HepG2 (cell line): ENCODE data around the gene CSNK1G1. TPM values are rescaled to one million over a fixed set of nuclear protein-coding genes. Genes with fewer than 3 reads are reported as not detected.
"Not testable (repeated sequence)": the region's sequence is repeated elsewhere in the genome, so short reads cannot be mapped to it uniquely, and the experiment has no call there.

Source experiments
- ATAC-seq: fragments of 200-7000 bp; cut with Tn5 transposase; 3 replicates; pipeline ENCODE4 v1.9.1; 2020; ENCODE audit warnings: mild to moderate bottlenecking, moderate library complexity
- BruUV-seq: library from RNA; stranded (reverse); fragments of 400-500 nt; replicated peaks from 2 replicates; lab custom pipeline; 2021; lab: Mats Ljungman, UMichigan
- CTCF ChIA-PET: fragments of 300-600 bp; formaldehyde crosslinking; extraction: SDS; loops from one replicate; lab custom pipeline; 2021; ENCODE audit warnings: low total read pairs, inconsistent platforms, low intra/inter-chr PET ratio; lab: Yijun Ruan, JAX
- POLR2A ChIA-PET: fragments of 350-600 bp; sonication (Branson Sonifier 250); formaldehyde crosslinking; loops from one replicate; lab custom pipeline; 2020; ENCODE audit warnings: antibody characterized with exemption, inconsistent platforms; lab: Yijun Ruan, JAX
- DNase-seq: peaks from one replicate; pipeline ENCODE4 v3.0.0-alpha.2; 2015; ENCODE audit warnings: low spot score
- FAIRE-seq: peaks from 3 replicates; lab custom pipeline; 2011; peaks lifted over from hg19 to GRCh38; lab: Jason Lieb, UNC
- H2AFZ ChIP-seq: one replicate; pipeline ENCODE4 v1.6.1; 2011; ENCODE audit warnings: low read length, inconsistent platforms
- H3K27ac ChIP-seq: fragments of 300-600 bp; 3 replicates; pipeline ENCODE4 v1.8.0; 2011; ENCODE audit warnings: mixed run types, mild to moderate bottlenecking, mixed read lengths, low read length, inconsistent platforms; ENCODE audit not compliant: insufficient read depth; ENCODE audit errors: extremely low read length
- H3K27me3 ChIP-seq, 2 experiments: fragments of 200-600 bp in 1 of 2; 2 replicates in 1 of 2; 3 replicates in 1 of 2; pipeline versions ENCODE4 v1.6.0 to v1.8.0; 2011; ENCODE audit warnings: low read length in 2 of 2, mild to moderate bottlenecking in 2 of 2, moderate library complexity in 2 of 2, inconsistent platforms in 1 of 2; ENCODE audit not compliant: insufficient read depth in 2 of 2, control insufficient read depth in 1 of 2
- H3K36me3 ChIP-seq, 2 experiments: fragments of 200-600 bp in 1 of 2; replicated peaks in 1 of 2; 2 replicates in 1 of 2; 3 replicates in 1 of 2; pipeline versions ENCODE4 v1.5.1 to v1.8.0; 2011; ENCODE audit warnings: low read length in 2 of 2, inconsistent platforms in 1 of 2; ENCODE audit not compliant: insufficient read depth in 2 of 2, control insufficient read depth in 1 of 2
- H3K4me1 ChIP-seq: 2 replicates; pipeline ENCODE4 v1.5.1; 2012; ENCODE audit warnings: low read length, inconsistent platforms; ENCODE audit not compliant: insufficient read depth
- H3K4me2 ChIP-seq: 2 replicates; pipeline ENCODE4 v1.6.0; 2011; ENCODE audit warnings: low read depth, low read length, inconsistent platforms
- H3K4me3 ChIP-seq, 3 experiments: fragments of 200-600 bp in 1 of 3; sonication (generic), shearing (Covaris generic) in 1 of 3; replicated peaks in 1 of 3; 2 replicates each; pipeline ENCODE4 v1.5.1; 2011 to 2016; ENCODE audit warnings: low read length in 3 of 3, inconsistent platforms in 2 of 3, low read depth in 2 of 3, mild to moderate bottlenecking in 2 of 3, control low read depth in 1 of 3, mixed read lengths in 1 of 3; ENCODE audit not compliant: insufficient read depth in 1 of 3
- H3K79me2 ChIP-seq: one replicate; pipeline ENCODE4 v1.6.1; 2011; ENCODE audit warnings: low read length, inconsistent platforms; ENCODE audit not compliant: insufficient read depth
- H3K9ac ChIP-seq: 2 replicates; pipeline ENCODE4 v1.6.0; 2011; ENCODE audit warnings: mild to moderate bottlenecking, low read depth, low read length, inconsistent platforms; ENCODE audit not compliant: insufficient read depth
- H3K9me3 ChIP-seq: 2 replicates; pipeline ENCODE4 v1.5.1; 2012; ENCODE audit warnings: mild to moderate bottlenecking, low read length
- H4K20me1 ChIP-seq: 2 replicates; pipeline ENCODE4 v1.6.0; 2011; ENCODE audit warnings: inconsistent platforms, mild to moderate bottlenecking, low read length, moderate library complexity; ENCODE audit not compliant: insufficient read depth
- PCBP1 ChIP-seq: fragments of 200-400 bp; formaldehyde crosslinking; IDR thresholded peaks from 2 replicates; pipeline ENCODE4 v1.6.1; 2017; ENCODE audit warnings: mild to moderate bottlenecking, low read depth, low read length, borderline replicate concordance
- PHB2 ChIP-seq: fragments of 450-650 bp; IDR thresholded peaks from 2 replicates; pipeline ENCODE4 v1.6.1; 2018; ENCODE audit not compliant: partially characterized antibody
- PHF20 ChIP-seq: sonication (generic); formaldehyde crosslinking; IDR thresholded peaks from 2 replicates; pipeline ENCODE4 v1.5.0; 2020; ENCODE audit warnings: mild to moderate bottlenecking, missing genetic modification reagents
- POLR2AphosphoS5 ChIP-seq: IDR thresholded peaks from 2 replicates; pipeline ENCODE4 v1.6.1; 2012; ENCODE audit warnings: low read depth, low read length
- RELA ChIP-seq: sonication (generic); formaldehyde crosslinking; IDR thresholded peaks from 2 replicates; pipeline ENCODE4 v1.4.0; 2020; ENCODE audit warnings: missing genetic modification reagents
- TAF1 ChIP-seq: sonication (generic); formaldehyde crosslinking; IDR thresholded peaks from 2 replicates; pipeline ENCODE4 v1.4.0; 2020; ENCODE audit warnings: missing genetic modification reagents
- ZFX ChIP-seq: sonication (generic); formaldehyde crosslinking; IDR thresholded peaks from 2 replicates; pipeline ENCODE4 v1.4.0; 2020; ENCODE audit warnings: mild to moderate bottlenecking, low read depth, missing genetic modification reagents, moderate library complexity
- ZNF503 ChIP-seq: sonication (generic); formaldehyde crosslinking; IDR thresholded peaks from 2 replicates; pipeline ENCODE4 v1.4.0; 2020; ENCODE audit warnings: missing genetic modification reagents
- ZNF878 ChIP-seq: sonication (generic); formaldehyde crosslinking; IDR thresholded peaks from 2 replicates; pipeline ENCODE4 v1.8.1; 2023; ENCODE audit warnings: mild to moderate bottlenecking, missing genetic modification reagents, moderate library complexity
- ZSCAN29 ChIP-seq: sonication (generic); formaldehyde crosslinking; conservative IDR thresholded peaks from 2 replicates; pipeline ENCODE4 v1.4.0; 2020; ENCODE audit warnings: mild to moderate bottlenecking, missing genetic modification reagents
- WGBS: methylation state at CpG from one replicate; pipeline ENCODE4 v1.1.6; 2017; ENCODE audit warnings: low lambda C conversion rate; 5-methylcytosine and 5-hydroxymethylcytosine counted together
- in situ Hi-C: cut with HindIII; loops from 2 replicates; pipeline ENCODE4 v1.10.0; 2017; ENCODE audit warnings: low pct_unique_long_range_greater_than_20kb; ENCODE audit not compliant: extremely low pct_ligation_motif_present
- intact Hi-C: fragments of 100-400 bp; cut with micrococcal nuclease; formaldehyde crosslinking; loops from one replicate; pipeline ENCODE4 v1.10.0; 2022; ENCODE audit not compliant: unreplicated experiment
- polyA plus RNA-seq, 8 experiments: library from polyadenylated mRNA; depleted of rRNA in 3 of 8; stranded (reverse) in 7 of 8; unstranded in 1 of 8; fragments of >200 nt; fragmentation: Illumina TruSeq in 4 of 8; extraction: Trizol in 4 of 8; gene quantifications; 2 replicates each; pipeline versions ENCODE4 v1.2.1 to v1.2.3, GENCODE V29; 2011 to 2016; ENCODE audit warnings: low read depth in 4 of 8, missing spikeins in 1 of 8, mixed read lengths in 1 of 8; ENCODE audit not compliant: insufficient read depth in 1 of 8
- total RNA-seq, 5 experiments: library from RNA; depleted of rRNA; stranded (reverse); fragments of >200 nt; fragmentation: Illumina TruSeq; extraction: Trizol; gene quantifications; 2 replicates each; pipeline ENCODE4 v1.2.3, GENCODE V29; 2016; ENCODE audit warnings: low read depth in 1 of 5
- TF ChIP-seq, protein P1 (sequence below): sonication (generic); formaldehyde crosslinking; IDR thresholded peaks from 2 replicates; pipeline ENCODE4 v1.4.0; 2020; ENCODE audit warnings: missing genetic modification reagents, low read depth, mild to moderate bottlenecking, borderline replicate concordance

The CSNK1G1 gene
- total and polyA plus RNA-seq, 2 of the 13 experiments (the other 11 are each of a cell fraction or from before 2014, with no cell fraction given), result 8.5 to 12.6 TPM

DNA sequence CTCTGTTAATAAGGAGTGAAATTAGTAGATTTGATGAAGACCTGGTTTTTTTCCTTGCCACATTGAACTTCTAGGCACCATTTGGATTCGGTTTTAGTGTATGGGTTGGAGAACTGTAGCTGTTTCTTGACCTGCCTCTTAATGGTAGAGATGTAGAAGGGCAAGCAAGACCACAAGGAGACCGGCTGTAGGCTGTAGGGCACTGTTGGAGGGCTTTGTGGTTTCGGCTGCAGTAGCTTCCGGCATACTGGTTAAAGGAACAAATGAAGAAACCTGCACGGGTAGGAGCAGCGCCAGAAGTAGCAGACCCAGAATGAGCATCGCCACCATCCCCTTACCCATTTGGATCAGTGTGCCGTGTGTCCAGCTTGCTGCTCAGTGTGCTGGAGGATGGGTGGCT lies 17.4 kb upstream of the CSNK1G1 start (continued):
- TF ChIP-seq RELA (CRISPR knock-in tag) (no peak), ZSCAN29 (CRISPR knock-in tag) (no peak), ZFX (CRISPR knock-in tag) (no peak), PCBP1 (no peak), ZNF878 (CRISPR knock-in tag) (no peak), PHB2 (no peak), TAF1 (CRISPR knock-in tag) (no peak), PHF20 (CRISPR knock-in tag) (no peak), POLR2AphosphoS5 (no peak), ZNF503 (no peak)
- TF ChIP-seq, protein P1, sequence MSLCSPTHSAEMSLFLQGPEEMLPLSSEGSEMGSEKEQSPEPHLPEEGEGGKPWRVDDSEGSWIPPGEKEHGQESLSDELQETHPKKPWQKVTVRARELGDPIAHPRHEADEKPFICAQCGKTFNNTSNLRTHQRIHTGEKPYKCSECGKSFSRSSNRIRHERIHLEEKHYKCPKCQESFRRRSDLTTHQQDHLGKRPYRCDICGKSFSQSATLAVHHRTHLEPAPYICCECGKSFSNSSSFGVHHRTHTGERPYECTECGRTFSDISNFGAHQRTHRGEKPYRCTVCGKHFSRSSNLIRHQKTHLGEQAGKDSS (CRISPR knock-in tag), result no peak

- H3K27me3 ChIP-seq, CTCF ChIA-PET, H3K4me2 ChIP-seq, ATAC-seq, FAIRE-seq, H3K27ac ChIP-seq, DNase-seq, in situ Hi-C loops, H2AFZ ChIP-seq, H4K20me1 ChIP-seq, BruUV-seq, H3K79me2 ChIP-seq, POLR2A ChIA-PET, H3K9me3 ChIP-seq, intact Hi-C loops, H3K4me3 ChIP-seq, H3K9ac ChIP-seq: not testable (repeated sequence)
- 96% methylated on average over 8 of the region's 8 CpGs for WGBS
- H3K36me3 ChIP-seq, result peaks cover 0 to 17% of the 10 kb centered on the region in 2 experiments; a peak in 3 of 5 replicates
- H3K4me1 ChIP-seq, result peaks cover 20% of the 10 kb centered on the region
Measured at GRCh38 chr15:64371383-64371782, 15.4 kb upstream of the CSNK1G1 start.
